Neural crest cell (in vitro differentiated cells): ENCODE results near the gene SMAD4. TPM values are rescaled to one million over a fixed set of nuclear protein-coding genes. Genes with fewer than 3 reads are reported as not detected.

ENCODE experiments used
- DNase-seq: peaks from one replicate; pipeline ENCODE4 v3.0.0; 2021; ENCODE audit warnings: low read depth, mixed read lengths, low spot score
- H3K27ac Mint-ChIP-seq: one replicate; pipeline ENCODE4 v1.8.0; 2021; ENCODE audit warnings: mild to moderate bottlenecking, mixed read lengths; ENCODE audit not compliant: unreplicated experiment
- H3K27me3 Mint-ChIP-seq: 2 replicates; pipeline ENCODE4 v1.8.0; 2021; ENCODE audit warnings: low read depth, mild to moderate bottlenecking, mixed read lengths
- H3K36me3 Mint-ChIP-seq: 2 replicates; pipeline ENCODE4 v1.8.0; 2021; ENCODE audit warnings: low read depth, mild to moderate bottlenecking, mixed read lengths
- H3K4me1 Mint-ChIP-seq: 2 replicates; pipeline ENCODE4 v1.8.0; 2021; ENCODE audit warnings: mixed read lengths
- H3K4me3 Mint-ChIP-seq: one replicate; pipeline ENCODE4 v1.8.0; 2021; ENCODE audit warnings: mild to moderate bottlenecking, mixed read lengths
- H3K9me3 Mint-ChIP-seq: 2 replicates; pipeline ENCODE4 v1.8.0; 2021; ENCODE audit warnings: mixed read lengths
- CTCF ChIP-seq: fragments of 200-600 bp; sonication (generic); conservative IDR thresholded peaks from 2 replicates; pipeline ENCODE4 v1.5.0; 2021; ENCODE audit warnings: antibody characterized with exemption, mild to moderate bottlenecking
- total RNA-seq: library from RNA; stranded (reverse); gene quantifications from 2 replicates; pipeline ENCODE4 v1.2.1, GENCODE V29; 2021

Gene SMAD4
- total RNA-seq, 1 donor from 2014 or later = 151 TPM

- H3K4me3 Mint-ChIP-seq = no peak overlapping the region
- TF ChIP-seq CTCF = no peak
- H3K36me3 Mint-ChIP-seq = no peaks in the 10 kb centered on the region
- H3K27ac Mint-ChIP-seq = no peak overlapping the region
- H3K9me3 Mint-ChIP-seq = no peaks in the 10 kb centered on the region
- DNase-seq = no peak
- no peaks in the 10 kb centered on the region for H3K4me1 Mint-ChIP-seq
- no peaks in the 10 kb centered on the region for H3K27me3 Mint-ChIP-seq
These were observed 103.7 kb downstream of the SMAD4 start for GRCh38 chr18:51133580-51134160.

Other genes starting within 250 kb of the SMAD4 start
- 0.12 and 0.23 TPM in 2 replicates for gene MRO, start 210.2 kb upstream of the SMAD4 start, total RNA-seq
- gene ME2, start 151.1 kb upstream of the SMAD4 start, total RNA-seq = 55.8 and 60.4 TPM in 2 replicates
- 14.7 and 15.0 TPM in 2 replicates for gene ELAC1, start 62.2 kb upstream of the SMAD4 start, total RNA-seq
- gene MEX3C, start 167.5 kb downstream of the SMAD4 start, total RNA-seq = 69.3 and 70.7 TPM in 2 replicates